GM20000 (cell line): ENCODE results near the gene SIPA1L2.

ENCODE experiments used
- DNase-seq: peaks from one replicate; pipeline ENCODE4 v3.0.0; 2012; ENCODE audit warnings: low spot score
- CTCF ChIP-seq: IDR thresholded peaks from 2 replicates; pipeline ENCODE4 v1.5.1; 2012; ENCODE audit warnings: mild to moderate bottlenecking, control low read depth; ENCODE audit errors: extremely low read depth, missing control alignments

The SIPA1L2 gene

GRCh38 chr1:232587141-232588008, 42.6 kb downstream of the SIPA1L2 start:
- no peak for DNase-seq
- TF ChIP-seq CTCF, result no peak

GRCh38 chr1:232586679-232587078, 43.3 kb downstream of the SIPA1L2 start:
- no peak for DNase-seq
- no peak for TF ChIP-seq CTCF

- no peak for DNase-seq
Observed at GRCh38 chr1:232585486-232585885, 44.4 kb downstream of the SIPA1L2 start.

GRCh38 chr1:232581932-232582331, 48.0 kb downstream of the SIPA1L2 start:
- no peak for DNase-seq
- no peak for TF ChIP-seq CTCF

More at GRCh38 chr1:232585486-232585885, 44.4 kb downstream of the SIPA1L2 start:
- no peak for TF ChIP-seq CTCF
